Upper lobe of right lung (tissue), 1 donor: ENCODE results near the gene MAGI2. TPM values are rescaled to one million over a fixed set of nuclear protein-coding genes. Genes with fewer than 3 reads are reported as not detected.

Experiments used
- ATAC-seq: fragments of 200-7000 bp; cut with Tn5 transposase; one replicate; pipeline ENCODE4 v1.9.1; 2020; ENCODE audit warnings: mild to moderate bottlenecking, moderate library complexity
- DNase-seq: peaks from one replicate; pipeline ENCODE4 v3.0.0-alpha.2; 2020
- H3K27ac ChIP-seq: fragments of 200-600 bp; one replicate; pipeline ENCODE4 v1.8.0; 2022
- H3K27me3 ChIP-seq: fragments of 200-600 bp; one replicate; pipeline ENCODE4 v1.8.0; 2022; ENCODE audit warnings: mild to moderate bottlenecking
- H3K36me3 ChIP-seq: fragments of 200-600 bp; one replicate; pipeline ENCODE4 v1.8.0; 2022
- H3K4me1 ChIP-seq: fragments of 200-600 bp; one replicate; pipeline ENCODE4 v1.8.0; 2022
- H3K4me3 ChIP-seq: fragments of 200-600 bp; one replicate; pipeline ENCODE4 v1.8.0; 2022; ENCODE audit warnings: mild to moderate bottlenecking
- H3K9me3 ChIP-seq: fragments of 200-600 bp; one replicate; pipeline ENCODE4 v1.8.0; 2022
- CTCF ChIP-seq: fragments of 200-600 bp; IDR thresholded peaks from one replicate; pipeline ENCODE4 v1.8.0; 2022; ENCODE audit warnings: antibody characterized with exemption
- intact Hi-C: fragments of 100-400 bp; cut with DNase I; formaldehyde crosslinking; loops from one replicate; pipeline ENCODE4 v1.11.0; 2022
- total RNA-seq: library from RNA; stranded (reverse); fragmentation: NEBNext Ultra II Directional; extraction: Animal tissue kit (Norgen Biotek cat#: 25700); gene quantifications from one replicate; pipeline ENCODE4 v1.2.1, GENCODE V29; 2021
- donor health status: DM: no; HTN: yes; CAD: no; lungs with severe emphysema.

The MAGI2 gene
- total RNA-seq, 1 donor from 2014 or later = 12.8 TPM

GRCh38 chr7:78081344-78081743 is 1372.1 kb downstream of the MAGI2 start:
- ATAC-seq (no peak), DNase-seq (no peak)
- Histone ChIP-seq H3K27ac (no peak overlapping the region), H3K4me3 (no peak overlapping the region), H3K4me1 (no peaks in the 10 kb centered on the region), H3K9me3 (no peaks in the 10 kb centered on the region), H3K27me3 (no peaks in the 10 kb centered on the region), H3K36me3 (no peaks in the 10 kb centered on the region)
- intact Hi-C loops = no loop called here
- TF ChIP-seq CTCF = no peak

- ATAC-seq (no peak), DNase-seq (no peak)
- no peaks in the 10 kb centered on the region for H3K4me1 ChIP-seq
- H3K36me3 ChIP-seq = no peaks in the 10 kb centered on the region
- no peak for TF ChIP-seq CTCF
- no peak overlapping the region for H3K27ac ChIP-seq
- intact Hi-C loops = no loop called here
- no peaks in the 10 kb centered on the region for H3K27me3 ChIP-seq
- H3K9me3 ChIP-seq = no peaks in the 10 kb centered on the region
- H3K4me3 ChIP-seq = no peak overlapping the region
These were observed 1372.7 kb downstream of the MAGI2 start for GRCh38 chr7:78080811-78081210.

- TF ChIP-seq CTCF = no peak
- Histone ChIP-seq H3K27me3 (no peaks in the 10 kb centered on the region), H3K27ac (no peak overlapping the region), H3K4me1 (no peaks in the 10 kb centered on the region), H3K9me3 (no peaks in the 10 kb centered on the region), H3K36me3 (no peaks in the 10 kb centered on the region), H3K4me3 (no peak overlapping the region)
- intact Hi-C loops = no loop called here
- ATAC-seq = no peak
- DNase-seq = no peak
These were observed 1373.2 kb downstream of the MAGI2 start for GRCh38 chr7:78080241-78080640.

DNA sequence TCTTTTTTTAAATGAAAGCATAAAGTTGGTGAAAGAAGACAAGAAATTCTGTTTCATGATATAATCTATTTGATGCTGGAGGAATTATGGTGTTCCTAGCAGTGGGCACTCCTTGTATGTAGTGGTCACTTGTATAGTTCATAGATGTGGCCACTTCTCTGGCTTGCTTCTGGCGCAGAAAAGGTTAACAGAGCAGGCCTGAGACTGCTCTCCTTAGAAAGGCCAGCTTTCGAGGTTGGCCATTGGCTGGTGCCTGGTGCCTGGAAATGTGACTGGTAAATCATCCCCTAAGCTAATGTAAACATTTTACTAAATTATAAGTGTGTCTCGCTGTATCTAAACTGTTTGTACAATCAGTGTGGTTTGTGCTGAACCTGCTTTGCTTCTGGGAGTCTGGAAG is 1378.8 kb downstream of the MAGI2 start:
- Histone ChIP-seq H3K4me1 (no peaks in the 10 kb centered on the region), H3K4me3 (no peak overlapping the region), H3K27me3 (no peaks in the 10 kb centered on the region), H3K9me3 (no peaks in the 10 kb centered on the region), H3K27ac (no peak overlapping the region), H3K36me3 (no peaks in the 10 kb centered on the region)
- DNase-seq (no peak), ATAC-seq (no peak)
- intact Hi-C loops = no loop called here
- TF ChIP-seq CTCF = no peak

GRCh38 chr7:78073609-78074382 is 1379.7 kb downstream of the MAGI2 start:
- Histone ChIP-seq H3K27ac (no peak overlapping the region), H3K4me1 (no peaks in the 10 kb centered on the region), H3K27me3 (no peaks in the 10 kb centered on the region), H3K9me3 (no peaks in the 10 kb centered on the region), H3K4me3 (no peak overlapping the region), H3K36me3 (no peaks in the 10 kb centered on the region)
- intact Hi-C loops = no loop called here
- DNase-seq (no peak), ATAC-seq (peak; percentile 75)
- no peak for TF ChIP-seq CTCF

DNA sequence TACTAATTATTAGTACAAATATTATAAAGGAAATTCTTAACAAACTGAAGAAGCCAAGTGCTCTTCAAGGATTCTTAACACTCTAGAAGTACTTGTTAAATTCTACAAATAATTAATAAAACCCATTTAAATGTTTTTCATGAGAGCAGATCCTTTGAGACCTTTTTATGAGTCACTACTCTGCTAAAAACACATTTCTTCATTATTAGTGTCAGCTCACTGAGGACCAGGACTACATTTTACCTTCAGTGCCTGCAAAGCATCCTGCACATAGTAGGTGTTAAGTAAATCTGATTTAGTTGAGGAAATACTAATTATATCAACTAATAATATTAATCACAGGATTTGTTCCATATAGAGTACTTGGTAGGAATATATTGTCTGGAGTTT is 1381.3 kb downstream of the MAGI2 start:
- intact Hi-C loops = no loop called here

More for the DNA sequence above, 1381.3 kb downstream of the MAGI2 start:
- no peaks in the 10 kb centered on the region for H3K9me3 ChIP-seq
- DNase-seq (no peak), ATAC-seq (peak; percentile 50)
- no peaks in the 10 kb centered on the region for H3K4me1 ChIP-seq
- no peak for TF ChIP-seq CTCF
- no peak overlapping the region for H3K27ac ChIP-seq
- H3K36me3 ChIP-seq = no peaks in the 10 kb centered on the region
- no peak overlapping the region for H3K4me3 ChIP-seq
- no peaks in the 10 kb centered on the region for H3K27me3 ChIP-seq
